ENCODE data around the gene PPP3CB.

PPP3CB gene

GRCh38 chr10:73448384-73448783 lies 47.4 kb downstream of the PPP3CB start:
- TF ChIP-seq SIN3A (IDR thresholded peaks at IDR 0.05; ENCODE audit: borderline replicate concordance, insufficient read depth, low read length), result no peak

- TF ChIP-seq FOXP2 (optimal IDR thresholded peaks at IDR 0.05; ENCODE audit: borderline replicate concordance, extremely low read depth, extremely low read length, insufficient read depth) (no peak), SIN3A (IDR thresholded peaks at IDR 0.05; ENCODE audit: borderline replicate concordance, insufficient read depth, low read length) (no peak), POLR2AphosphoS5 (IDR thresholded peaks at IDR 0.05; ENCODE audit: low read depth, low read length) (no peak), TAF1 (IDR thresholded peaks at IDR 0.05; ENCODE audit: borderline replicate concordance, insufficient read depth, low read length) (no peak), REST (IDR thresholded peaks at IDR 0.05; ENCODE audit: insufficient read depth in 1 of 2, low read depth in 2 of 2, low read length in 2 of 2) (no peak)
Observed at GRCh38 chr10:73446926-73447325, 48.9 kb downstream of the PPP3CB start.

- no peak for TF ChIP-seq SIN3A (IDR thresholded peaks at IDR 0.05; ENCODE audit: borderline replicate concordance, insufficient read depth, low read length)
- no peak for TF ChIP-seq REST (IDR thresholded peaks at IDR 0.05; ENCODE audit: insufficient read depth in 1 of 2, low read depth in 2 of 2, low read length in 2 of 2)
- TF ChIP-seq FOXP2 (optimal IDR thresholded peaks at IDR 0.05; ENCODE audit: borderline replicate concordance, extremely low read depth, extremely low read length, insufficient read depth), result no peak
- no peak for TF ChIP-seq TAF1 (IDR thresholded peaks at IDR 0.05; ENCODE audit: borderline replicate concordance, insufficient read depth, low read length)
- TF ChIP-seq POLR2AphosphoS5 (IDR thresholded peaks at IDR 0.05; ENCODE audit: low read depth, low read length), result no peak
Observed at GRCh38 chr10:73444457-73444856, 51.4 kb downstream of the PPP3CB start.

GRCh38 chr10:73439605-73440312 lies 56.1 kb downstream of the PPP3CB start:
- TF ChIP-seq TAF1 (IDR thresholded peaks at IDR 0.05; ENCODE audit: borderline replicate concordance, insufficient read depth, low read length) (no peak), FOXP2 (optimal IDR thresholded peaks at IDR 0.05; ENCODE audit: borderline replicate concordance, extremely low read depth, extremely low read length, insufficient read depth) (no peak), POLR2AphosphoS5 (IDR thresholded peaks at IDR 0.05; ENCODE audit: low read depth, low read length) (no peak), SIN3A (IDR thresholded peaks at IDR 0.05; ENCODE audit: borderline replicate concordance, insufficient read depth, low read length) (no peak), REST (IDR thresholded peaks at IDR 0.05; ENCODE audit: insufficient read depth in 1 of 2, low read depth in 2 of 2, low read length in 2 of 2) (no peak)

- no peak for TF ChIP-seq FOXP2 (optimal IDR thresholded peaks at IDR 0.05; ENCODE audit: borderline replicate concordance, extremely low read depth, extremely low read length, insufficient read depth)
- TF ChIP-seq SIN3A (IDR thresholded peaks at IDR 0.05; ENCODE audit: borderline replicate concordance, insufficient read depth, low read length), result no peak
- TF ChIP-seq POLR2AphosphoS5 (IDR thresholded peaks at IDR 0.05; ENCODE audit: low read depth, low read length), result no peak
- TF ChIP-seq REST (IDR thresholded peaks at IDR 0.05; ENCODE audit: insufficient read depth in 1 of 2, low read depth in 2 of 2, low read length in 2 of 2), result no peak
- TF ChIP-seq TAF1 (IDR thresholded peaks at IDR 0.05; ENCODE audit: borderline replicate concordance, insufficient read depth, low read length), result no peak
Observed at GRCh38 chr10:73439055-73439454, 56.8 kb downstream of the PPP3CB start.
